IMR-90 (cell line): ENCODE data around the gene AMZ1. TPM values are rescaled to one million over a fixed set of nuclear protein-coding genes. Genes with fewer than 3 reads are reported as not detected.

Experiments used
- ATAC-seq: fragments of 200-7000 bp; cut with Tn5 transposase; 2 replicates; pipeline ENCODE4 v1.9.1; 2020; ENCODE audit warnings: low read depth, mild to moderate bottlenecking, moderate library complexity
- BruUV-seq: library from RNA; stranded (reverse); fragments of 400-500 nt; replicated peaks from 2 replicates; lab custom pipeline; 2021; lab: Mats Ljungman, UMichigan
- CTCF ChIA-PET: fragments of 300-600 bp; formaldehyde crosslinking; extraction: SDS; loops from one replicate; lab custom pipeline; 2021; ENCODE audit warnings: antibody characterized with exemption; lab: Yijun Ruan, JAX
- POLR2A ChIA-PET: fragments of 300-600 bp; sonication (Branson Sonifier 250); formaldehyde crosslinking; loops from one replicate; lab custom pipeline; 2022; ENCODE audit warnings: antibody characterized with exemption; ENCODE audit not compliant: unreplicated experiment; lab: Charles Lee
- DNase-seq: peaks from one replicate; pipeline ENCODE4 v3.0.0; 2013
- H2AFZ ChIP-seq: replicated peaks from 2 replicates; pipeline ENCODE3; 2013; ENCODE audit warnings: low read length, mild to moderate bottlenecking; ENCODE audit not compliant: poor library complexity
- H2AK5ac ChIP-seq: 2 replicates; pipeline ENCODE4 v1.6.1; 2013; ENCODE audit warnings: low read depth, low read length, inconsistent platforms
- H2AK9ac ChIP-seq: replicated peaks from 2 replicates; pipeline ENCODE3; 2013; ENCODE audit warnings: mild to moderate bottlenecking, low read depth, low read length, moderate library complexity; ENCODE audit not compliant: poor library complexity
- H2BK120ac ChIP-seq: 2 replicates; pipeline ENCODE4 v1.6.1; 2013; ENCODE audit warnings: low read depth, low read length, inconsistent platforms
- H2BK15ac ChIP-seq: 3 replicates; pipeline ENCODE4 v1.6.1; 2013; ENCODE audit warnings: low read depth, low read length, inconsistent platforms
- H2BK20ac ChIP-seq: 2 replicates; pipeline ENCODE4 v1.6.1; 2013; ENCODE audit warnings: low read depth, mild to moderate bottlenecking, inconsistent platforms, low read length, moderate library complexity
- H2BK5ac ChIP-seq: 2 replicates; pipeline ENCODE4 v1.6.1; 2013; ENCODE audit warnings: mild to moderate bottlenecking, low read depth, low read length, inconsistent platforms; ENCODE audit not compliant: poor library complexity, severe bottlenecking
- H3K14ac ChIP-seq: replicated peaks from 2 replicates; pipeline ENCODE4 v1.6.1; 2013; ENCODE audit warnings: low read depth, low read length, inconsistent platforms
- H3K18ac ChIP-seq: 2 replicates; pipeline ENCODE4 v1.6.1; 2013; ENCODE audit warnings: low read depth, low read length, control low read depth
- H3K23ac ChIP-seq: 2 replicates; pipeline ENCODE4 v1.6.1; 2013; ENCODE audit warnings: low read depth, low read length, inconsistent platforms
- H3K27ac ChIP-seq: 2 replicates; pipeline ENCODE4 v1.5.1; 2013; ENCODE audit warnings: mild to moderate bottlenecking, control low read depth, low read length; ENCODE audit not compliant: insufficient read depth
- H3K27me3 ChIP-seq: 2 replicates; pipeline ENCODE4 v1.6.1; 2013; ENCODE audit warnings: low read length; ENCODE audit not compliant: control insufficient read depth, insufficient read depth
- H3K36me3 ChIP-seq: 2 replicates; pipeline ENCODE4 v1.6.1; 2013; ENCODE audit warnings: low read length, mixed read lengths; ENCODE audit not compliant: control insufficient read depth, insufficient read depth
- H3K4ac ChIP-seq: 2 replicates; pipeline ENCODE4 v1.6.1; 2013; ENCODE audit warnings: low read depth, low read length, inconsistent platforms
- H3K4me1 ChIP-seq: 2 replicates; pipeline ENCODE4 v1.6.1; 2013; ENCODE audit warnings: low read length, mixed read lengths; ENCODE audit not compliant: control insufficient read depth, insufficient read depth
- H3K4me2 ChIP-seq: 2 replicates; pipeline ENCODE4 v1.6.1; 2013; ENCODE audit warnings: low read depth, mild to moderate bottlenecking, control low read depth, low read length, moderate library complexity
- H3K4me3 ChIP-seq: 2 replicates; pipeline ENCODE4 v1.5.1; 2013; ENCODE audit warnings: low read depth, mild to moderate bottlenecking, control low read depth, low read length, moderate library complexity; ENCODE audit not compliant: insufficient read depth
- H3K56ac ChIP-seq: 2 replicates; pipeline ENCODE4 v1.6.1; 2013; ENCODE audit warnings: low read length, inconsistent platforms; ENCODE audit not compliant: insufficient read depth; ENCODE audit errors: extremely low read depth
- H3K79me1 ChIP-seq, 2 experiments: 2 replicates each; pipeline ENCODE4 v1.6.1; 2013; ENCODE audit warnings: low read length in 2 of 2, inconsistent platforms in 1 of 2, low read depth in 1 of 2
- H3K9ac ChIP-seq: 2 replicates; pipeline ENCODE4 v1.6.1; 2013; ENCODE audit warnings: low read depth, low read length, control low read depth
- H3K9me1 ChIP-seq: 2 replicates; pipeline ENCODE4 v1.6.1; 2013; ENCODE audit warnings: low read length, inconsistent platforms; ENCODE audit not compliant: insufficient read depth
- H3K9me3 ChIP-seq: 2 replicates; pipeline ENCODE4 v1.6.1; 2013; ENCODE audit warnings: low read length; ENCODE audit not compliant: control insufficient read depth, insufficient read depth
- H4K20me1 ChIP-seq: 2 replicates; pipeline ENCODE4 v1.6.1; 2013; ENCODE audit warnings: low read length, inconsistent platforms; ENCODE audit not compliant: insufficient read depth
- H4K5ac ChIP-seq: 2 replicates; pipeline ENCODE4 v1.6.1; 2013; ENCODE audit warnings: mild to moderate bottlenecking, low read depth, low read length, control low read depth
- H4K8ac ChIP-seq, 2 experiments: 2 replicates each; pipeline ENCODE4 v1.6.1; 2013; ENCODE audit warnings: low read depth in 2 of 2, low read length in 2 of 2, control low read depth in 1 of 2, inconsistent platforms in 1 of 2
- H4K91ac ChIP-seq: 2 replicates; pipeline ENCODE4 v1.6.1; 2013; ENCODE audit warnings: low read depth, low read length, inconsistent platforms; ENCODE audit not compliant: insufficient read depth
- BHLHE40 ChIP-seq: fragments of 150-350 bp; IDR thresholded peaks from 2 replicates; pipeline ENCODE4 v1.6.1; 2016; ENCODE audit warnings: mild to moderate bottlenecking, low read depth, low read length
- CEBPB ChIP-seq: IDR thresholded peaks from 2 replicates; pipeline ENCODE4 v1.6.1; 2012; ENCODE audit warnings: low read depth, low read length, improper control_type of control experiment
- FOS ChIP-seq: fragments of 150-350 bp; IDR thresholded peaks from 2 replicates; pipeline ENCODE4 v1.6.1; 2016; ENCODE audit warnings: low read depth, low read length
- MAFK ChIP-seq: IDR thresholded peaks from 2 replicates; pipeline ENCODE4 v1.6.1; 2012; ENCODE audit warnings: low read depth, low read length, improper control_type of control experiment
- MAZ ChIP-seq: IDR thresholded peaks from 2 replicates; pipeline ENCODE4 v1.6.1; 2012; ENCODE audit warnings: low read depth, mild to moderate bottlenecking, low read length, improper control_type of control experiment, moderate library complexity, borderline replicate concordance
- MXI1 ChIP-seq: IDR thresholded peaks from 2 replicates; pipeline ENCODE4 v1.6.1; 2012; ENCODE audit warnings: low read depth, mild to moderate bottlenecking, low read length, moderate library complexity, borderline replicate concordance
- NFE2L2 ChIP-seq: fragments of 150-350 bp; IDR thresholded peaks from 2 replicates; pipeline ENCODE4 v1.6.1; 2016; ENCODE audit warnings: low read depth, mild to moderate bottlenecking, low read length
- RAD21 ChIP-seq: IDR thresholded peaks from 2 replicates; pipeline ENCODE4 v1.6.1; 2012; ENCODE audit warnings: low read length, improper control_type of control experiment
- RCOR1 ChIP-seq: IDR thresholded peaks from 2 replicates; pipeline ENCODE4 v1.6.1; 2012; ENCODE audit warnings: mild to moderate bottlenecking, low read length, improper control_type of control experiment; ENCODE audit not compliant: insufficient replicate concordance
- RFX5 ChIP-seq: IDR thresholded peaks from 2 replicates; pipeline ENCODE4 v1.8.0; 2012; ENCODE audit warnings: low read depth, mild to moderate bottlenecking, low read length, moderate library complexity
- SMC3 ChIP-seq: fragments of 150-350 bp; IDR thresholded peaks from 2 replicates; pipeline ENCODE4 v1.6.1; 2016; ENCODE audit warnings: low read depth, mild to moderate bottlenecking, antibody characterized with exemption, low read length, moderate library complexity
- WGBS, 2 experiments: methylation state at CpG; one replicate each; pipeline versions ENCODE4 v1.1.5 to v1.1.7; 2013; ENCODE audit warnings: missing lambda C conversion rate in 2 of 2; ENCODE audit not compliant: insufficient read length in 1 of 2; ENCODE audit errors: extremely low coverage in 2 of 2; 5-methylcytosine and 5-hydroxymethylcytosine counted together
- dilution Hi-C: fragments of 300-500 bp; cut with HindIII; formaldehyde crosslinking; loops from one replicate; pipeline ENCODE4 v1.14.3; 2018; ENCODE audit warnings: low sequenced_read_pairs; ENCODE audit not compliant: unreplicated experiment
- in situ Hi-C: fragments of 300-500 bp; cut with MboI; formaldehyde crosslinking; loops from 3 replicates; pipeline ENCODE4 v1.14.3; 2019; ENCODE audit warnings: low sequenced_read_pairs, inconsistent platforms, mixed read lengths
- intact Hi-C: fragments of 100-400 bp; cut with micrococcal nuclease; formaldehyde crosslinking; loops from 2 replicates; pipeline ENCODE4 v1.10.0; 2022
- polyA plus RNA-seq, 3 experiments: library from polyadenylated mRNA; depleted of rRNA; stranded (reverse); fragments of >200 nt; gene quantifications; 2 replicates each; pipeline ENCODE4 v1.2.3, GENCODE V29; 2012; ENCODE audit warnings: low replicate concordance in 1 of 3
- total RNA-seq: library from RNA; depleted of rRNA; stranded (reverse); fragments of >200 nt; gene quantifications from 2 replicates; pipeline ENCODE4 v1.2.3, GENCODE V29; 2012
- TF ChIP-seq, protein P1 (sequence below): fragments of 150-350 bp; IDR thresholded peaks from 2 replicates; pipeline ENCODE4 v1.6.1; 2017; ENCODE audit warnings: mild to moderate bottlenecking, antibody characterized with exemption, low read length, low read depth
- TF ChIP-seq, protein P2 (sequence below): fragments of 150-350 bp; IDR thresholded peaks from 2 replicates; pipeline ENCODE4 v1.6.1; 2016; ENCODE audit warnings: low read depth, mild to moderate bottlenecking, low read length, moderate library complexity, borderline replicate concordance
- TF ChIP-seq, protein P3 (sequence below): conservative IDR thresholded peaks from 2 replicates; pipeline ENCODE4 v1.5.1; 2012; ENCODE audit warnings: mild to moderate bottlenecking, low read depth, low read length, improper control_type of control experiment

The AMZ1 gene
- total and polyA plus RNA-seq, 2 of the 4 experiments (the other 2 are of a cell fraction) = 0.54 to 1.6 TPM

DNA sequence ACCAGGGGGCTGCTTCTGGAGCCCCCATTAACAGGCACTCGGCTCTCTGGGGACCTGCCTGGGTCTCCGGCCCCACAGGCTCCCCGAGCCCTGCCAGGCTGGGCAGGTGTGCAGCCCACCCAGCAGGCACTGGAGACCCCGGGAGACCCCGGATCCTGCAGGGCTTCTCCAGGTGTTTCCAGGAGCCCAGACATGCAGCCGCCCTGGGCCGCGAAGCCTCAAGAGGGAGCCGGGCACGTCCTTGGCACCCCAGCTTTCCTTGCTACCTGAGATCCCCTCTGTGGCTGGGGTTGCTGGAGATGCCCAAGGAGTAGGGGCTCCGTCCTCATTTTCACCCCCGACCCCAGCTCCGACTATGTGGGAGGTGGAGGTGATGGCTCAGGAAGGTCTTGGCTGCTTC lies 7.7 kb upstream of the AMZ1 start:
- Histone ChIP-seq H3K9me1 (no peaks in the 10 kb centered on the region), H2AK5ac (no peak overlapping the region), H4K8ac (no peak overlapping the region), H3K18ac (no peak overlapping the region), H4K5ac (no peak overlapping the region), H2AFZ (no peak overlapping the region), H2BK5ac (no peak overlapping the region), H2BK20ac (no peak overlapping the region), H2AK9ac (no peak overlapping the region), H3K9me3 (peaks cover 4% of the 10 kb centered on the region), H3K36me3 (no peaks in the 10 kb centered on the region), H3K9ac (no peak overlapping the region), H3K4me3 (no peak overlapping the region), H3K27ac (no peak overlapping the region), H4K20me1 (no peaks in the 10 kb centered on the region), H3K14ac (no peak overlapping the region), H2BK120ac (no peak overlapping the region), H3K4me2 (no peak overlapping the region), H3K23ac (no peak overlapping the region), H3K79me1 (no peaks in the 10 kb centered on the region), H3K4me1 (no peaks in the 10 kb centered on the region), H2BK15ac (no peak overlapping the region), H3K4ac (no peak overlapping the region), H3K56ac (no peak overlapping the region), H3K27me3 (peaks cover 3% of the 10 kb centered on the region; the same call in 1 of the 2 replicates), H4K91ac (no peak overlapping the region)
- WGBS, 2 experiments = no CpG with 5 or more reads among the region's 13 CpGs
- no peak for TF ChIP-seq NFE2L2
- TF ChIP-seq SMC3 = no peak
- TF ChIP-seq MXI1 = no peak
- TF ChIP-seq RFX5 = no peak
- no peak for TF ChIP-seq RCOR1
- no peak for TF ChIP-seq FOS
- TF ChIP-seq, protein P1, sequence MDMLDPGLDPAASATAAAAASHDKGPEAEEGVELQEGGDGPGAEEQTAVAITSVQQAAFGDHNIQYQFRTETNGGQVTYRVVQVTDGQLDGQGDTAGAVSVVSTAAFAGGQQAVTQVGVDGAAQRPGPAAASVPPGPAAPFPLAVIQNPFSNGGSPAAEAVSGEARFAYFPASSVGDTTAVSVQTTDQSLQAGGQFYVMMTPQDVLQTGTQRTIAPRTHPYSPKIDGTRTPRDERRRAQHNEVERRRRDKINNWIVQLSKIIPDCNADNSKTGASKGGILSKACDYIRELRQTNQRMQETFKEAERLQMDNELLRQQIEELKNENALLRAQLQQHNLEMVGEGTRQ = no peak
- TF ChIP-seq, protein P2, sequence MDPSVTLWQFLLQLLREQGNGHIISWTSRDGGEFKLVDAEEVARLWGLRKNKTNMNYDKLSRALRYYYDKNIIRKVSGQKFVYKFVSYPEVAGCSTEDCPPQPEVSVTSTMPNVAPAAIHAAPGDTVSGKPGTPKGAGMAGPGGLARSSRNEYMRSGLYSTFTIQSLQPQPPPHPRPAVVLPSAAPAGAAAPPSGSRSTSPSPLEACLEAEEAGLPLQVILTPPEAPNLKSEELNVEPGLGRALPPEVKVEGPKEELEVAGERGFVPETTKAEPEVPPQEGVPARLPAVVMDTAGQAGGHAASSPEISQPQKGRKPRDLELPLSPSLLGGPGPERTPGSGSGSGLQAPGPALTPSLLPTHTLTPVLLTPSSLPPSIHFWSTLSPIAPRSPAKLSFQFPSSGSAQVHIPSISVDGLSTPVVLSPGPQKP = no peak
- no peak for TF ChIP-seq MAZ
- TF ChIP-seq CEBPB = no peak
- TF ChIP-seq, protein P3, sequence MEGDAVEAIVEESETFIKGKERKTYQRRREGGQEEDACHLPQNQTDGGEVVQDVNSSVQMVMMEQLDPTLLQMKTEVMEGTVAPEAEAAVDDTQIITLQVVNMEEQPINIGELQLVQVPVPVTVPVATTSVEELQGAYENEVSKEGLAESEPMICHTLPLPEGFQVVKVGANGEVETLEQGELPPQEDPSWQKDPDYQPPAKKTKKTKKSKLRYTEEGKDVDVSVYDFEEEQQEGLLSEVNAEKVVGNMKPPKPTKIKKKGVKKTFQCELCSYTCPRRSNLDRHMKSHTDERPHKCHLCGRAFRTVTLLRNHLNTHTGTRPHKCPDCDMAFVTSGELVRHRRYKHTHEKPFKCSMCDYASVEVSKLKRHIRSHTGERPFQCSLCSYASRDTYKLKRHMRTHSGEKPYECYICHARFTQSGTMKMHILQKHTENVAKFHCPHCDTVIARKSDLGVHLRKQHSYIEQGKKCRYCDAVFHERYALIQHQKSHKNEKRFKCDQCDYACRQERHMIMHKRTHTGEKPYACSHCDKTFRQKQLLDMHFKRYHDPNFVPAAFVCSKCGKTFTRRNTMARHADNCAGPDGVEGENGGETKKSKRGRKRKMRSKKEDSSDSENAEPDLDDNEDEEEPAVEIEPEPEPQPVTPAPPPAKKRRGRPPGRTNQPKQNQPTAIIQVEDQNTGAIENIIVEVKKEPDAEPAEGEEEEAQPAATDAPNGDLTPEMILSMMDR = no peak
- TF ChIP-seq BHLHE40 = no peak
- no peak for TF ChIP-seq RAD21
- no peak for TF ChIP-seq MAFK
- in situ Hi-C loops (loop anchor here (25.0 kb wide), 1 partner anchor 482 kb away; no protein-coding TSS in a partner anchor), intact Hi-C loops (no loop called here), dilution Hi-C loops (no loop called here)
- ChIA-PET POLR2A (interaction anchor here (0.5 kb wide), 1 partner anchor 230 kb away, joined by 5 read pairs; no protein-coding TSS in a partner anchor), CTCF (interaction anchor here (0.5 to 1.5 kb wide), 3 partner anchors 9 to 1981 kb away, joined by 3 to 5 read pairs (median 3); no protein-coding TSS in a partner anchor)
- BruUV-seq = no TSS peak
- ATAC-seq (no peak; the same call in 1 of the 2 replicates), DNase-seq (no peak)
